CD4-positive, alpha-beta T cell treated with Interferon gamma for 1 hour (primary cell): ENCODE results near the gene RANBP1.
"Not testable (repeated sequence)": the region's sequence is repeated elsewhere in the genome, so short reads cannot be mapped to it uniquely, and the experiment has no call there.

Source experiments
- DNase-seq: peaks from one replicate; pipeline ENCODE4 v3.0.0-alpha.2; 2020

RANBP1 gene

GRCh38 chr22:20115691-20116375, at the start of gene RANBP1:
TSS of gene RANBP1 (plus strand) at chr22:20116104. CDS start at chr22:20116185, 81 bp downstream.
- no peak for DNase-seq

DNA sequence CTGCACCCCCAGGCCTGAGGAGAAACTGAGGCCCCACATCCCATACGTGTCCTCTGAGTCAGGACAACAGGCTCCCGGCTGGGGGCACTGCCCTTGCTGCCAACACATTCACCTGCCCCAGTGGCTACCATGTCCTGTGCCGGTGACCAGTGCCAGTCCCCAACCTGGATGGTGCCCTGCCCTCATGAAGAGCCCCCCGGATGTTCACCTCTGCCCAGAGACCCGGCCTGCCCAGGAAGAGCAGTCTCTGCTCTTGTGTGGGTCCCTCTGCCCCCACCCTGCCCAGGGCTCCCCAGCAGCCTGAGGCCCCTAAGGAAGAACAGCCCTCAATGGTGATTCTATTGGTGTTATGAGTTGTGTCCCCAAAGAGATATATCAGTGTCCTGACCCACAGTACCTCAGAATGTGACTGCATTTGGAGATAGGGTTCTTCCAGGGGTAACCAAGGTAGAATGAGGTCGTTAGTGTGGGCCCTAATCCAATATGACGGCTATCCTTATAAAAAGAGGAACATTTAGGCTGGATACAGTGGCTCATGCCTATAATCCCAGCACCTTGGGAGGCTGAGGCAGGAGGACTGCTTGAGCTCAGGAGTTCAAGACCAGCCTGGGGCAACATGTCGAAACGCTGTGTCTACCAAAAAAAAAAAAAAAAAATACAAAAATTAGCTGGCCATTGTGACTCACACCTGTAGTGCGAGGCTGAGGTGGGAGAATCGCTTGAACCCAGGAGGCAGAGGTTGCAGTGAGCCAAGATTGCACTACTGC, 49.1 kb upstream of the RANBP1 start:
- no peak for DNase-seq

- not testable (repeated sequence) for DNase-seq
Measured at GRCh38 chr22:20067384-20067682, 48.6 kb upstream of the RANBP1 start.

DNA sequence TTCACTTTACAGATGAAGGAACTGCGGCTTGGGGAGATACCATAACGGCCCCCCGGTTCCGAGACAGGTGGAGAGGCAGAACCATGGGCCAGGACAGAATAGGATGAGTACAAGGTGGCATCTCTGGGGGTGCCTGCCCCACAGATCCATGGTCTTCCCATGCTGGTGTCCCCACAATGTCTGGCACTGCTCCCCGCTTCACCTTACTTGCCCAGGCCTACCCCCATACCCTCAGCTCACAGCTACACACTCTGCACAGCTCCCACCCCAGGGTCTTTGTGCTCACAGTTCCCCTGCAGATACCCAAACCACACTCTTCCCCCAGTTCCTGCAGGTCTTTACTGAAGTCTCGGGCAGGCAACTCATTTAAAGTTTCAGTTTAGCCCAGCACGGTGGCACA, 47.3 kb upstream of the RANBP1 start:
- no peak for DNase-seq

GRCh38 chr22:20069331-20070042, 46.4 kb upstream of the RANBP1 start:
- no peak for DNase-seq

DNA sequence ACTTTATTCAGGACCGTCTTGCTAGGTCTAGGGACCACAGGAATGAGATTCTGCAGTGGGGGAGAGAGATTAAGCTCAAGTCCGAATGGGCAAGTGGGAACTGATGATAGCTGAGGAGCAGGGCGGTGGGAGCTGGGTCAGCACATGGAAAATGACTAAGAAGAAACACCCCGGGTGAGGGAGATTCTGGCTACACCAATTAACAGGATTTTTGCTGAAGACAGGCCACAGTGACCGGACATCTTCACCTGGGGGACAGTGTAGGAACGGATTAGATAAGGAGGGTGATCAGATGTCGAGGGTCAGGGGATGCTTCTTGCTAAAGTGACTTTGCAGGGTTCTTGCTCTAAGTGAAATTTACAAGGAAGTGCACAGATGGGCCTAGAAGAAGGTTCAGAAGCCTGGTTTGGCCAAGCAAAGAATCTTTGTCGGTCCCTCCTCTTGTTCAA, 44.4 kb upstream of the RANBP1 start:
- DNase-seq, result no peak

DNA sequence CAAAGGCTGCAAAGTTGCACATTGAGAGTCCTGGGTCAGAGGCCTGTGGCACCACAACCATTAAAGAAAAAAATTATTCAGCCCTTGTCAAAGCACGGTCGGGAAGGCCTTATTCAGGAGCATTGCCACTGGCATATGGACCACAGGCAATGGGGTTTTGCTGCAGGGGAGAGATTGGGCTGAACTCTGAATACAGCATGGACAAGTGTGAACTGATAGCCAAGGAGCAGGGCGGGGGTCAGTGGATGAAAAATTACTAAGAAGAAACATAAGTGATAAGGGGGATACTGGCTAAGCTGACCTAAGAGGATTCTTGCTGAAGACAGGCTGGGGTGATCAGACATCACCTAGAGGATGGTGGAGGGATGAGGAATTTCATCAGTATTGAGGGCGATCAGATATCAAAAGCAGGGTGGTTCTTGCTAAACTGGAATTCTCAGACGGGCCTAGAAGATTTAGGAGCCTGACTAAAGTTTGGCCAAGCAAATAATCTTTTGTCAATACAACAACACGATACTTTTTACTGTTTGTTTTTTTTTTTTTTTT, 39.2 kb upstream of the RANBP1 start:
- DNase-seq, result no peak

DNA sequence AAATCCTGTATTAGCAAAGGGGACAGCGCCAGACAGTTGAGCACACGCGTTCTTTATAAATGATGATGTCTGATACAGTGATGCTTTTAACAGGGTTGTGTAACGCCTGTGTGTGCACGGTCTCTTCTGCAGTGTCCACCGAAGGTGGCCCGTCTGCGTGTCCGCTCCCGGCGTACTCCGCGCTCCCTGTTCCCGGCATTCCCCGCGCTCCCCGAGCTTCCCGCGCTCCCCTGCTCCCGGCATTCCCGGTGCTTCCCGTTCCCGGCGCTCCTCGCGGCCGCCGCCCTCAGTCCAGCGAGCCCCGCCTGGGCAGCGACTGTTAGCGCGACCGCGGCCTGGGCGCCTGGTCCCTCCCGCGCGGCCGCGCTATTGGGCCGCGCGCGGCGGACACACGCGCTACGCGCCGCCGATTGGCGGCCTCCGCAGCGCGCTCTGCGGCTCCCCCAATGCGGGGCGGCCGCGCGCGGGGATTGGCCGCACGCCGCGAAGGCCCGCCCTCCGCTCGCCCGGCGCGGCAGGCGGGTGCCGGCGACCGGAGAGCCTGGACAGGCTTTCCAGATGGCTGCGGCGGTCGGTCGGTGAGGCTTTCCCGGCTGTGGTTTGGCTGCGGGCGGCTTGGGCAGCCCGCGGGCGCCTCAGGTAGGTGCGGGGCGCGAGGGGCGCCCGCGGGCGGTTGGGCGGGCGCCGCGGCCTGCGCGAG, 36.0 kb upstream of the RANBP1 start, which contains the start of gene DGCR8:
DGCR8 (plus strand) TSS at position 497 of the 700 bp plus-strand sequence. CDS start 5,723 bp downstream, outside the sequence.
- DNase-seq, result peak; percentile 66

- DNase-seq, result peak; percentile 55
Measured at GRCh38 chr22:20080445-20080775, 35.5 kb upstream of the RANBP1 start.

DNA sequence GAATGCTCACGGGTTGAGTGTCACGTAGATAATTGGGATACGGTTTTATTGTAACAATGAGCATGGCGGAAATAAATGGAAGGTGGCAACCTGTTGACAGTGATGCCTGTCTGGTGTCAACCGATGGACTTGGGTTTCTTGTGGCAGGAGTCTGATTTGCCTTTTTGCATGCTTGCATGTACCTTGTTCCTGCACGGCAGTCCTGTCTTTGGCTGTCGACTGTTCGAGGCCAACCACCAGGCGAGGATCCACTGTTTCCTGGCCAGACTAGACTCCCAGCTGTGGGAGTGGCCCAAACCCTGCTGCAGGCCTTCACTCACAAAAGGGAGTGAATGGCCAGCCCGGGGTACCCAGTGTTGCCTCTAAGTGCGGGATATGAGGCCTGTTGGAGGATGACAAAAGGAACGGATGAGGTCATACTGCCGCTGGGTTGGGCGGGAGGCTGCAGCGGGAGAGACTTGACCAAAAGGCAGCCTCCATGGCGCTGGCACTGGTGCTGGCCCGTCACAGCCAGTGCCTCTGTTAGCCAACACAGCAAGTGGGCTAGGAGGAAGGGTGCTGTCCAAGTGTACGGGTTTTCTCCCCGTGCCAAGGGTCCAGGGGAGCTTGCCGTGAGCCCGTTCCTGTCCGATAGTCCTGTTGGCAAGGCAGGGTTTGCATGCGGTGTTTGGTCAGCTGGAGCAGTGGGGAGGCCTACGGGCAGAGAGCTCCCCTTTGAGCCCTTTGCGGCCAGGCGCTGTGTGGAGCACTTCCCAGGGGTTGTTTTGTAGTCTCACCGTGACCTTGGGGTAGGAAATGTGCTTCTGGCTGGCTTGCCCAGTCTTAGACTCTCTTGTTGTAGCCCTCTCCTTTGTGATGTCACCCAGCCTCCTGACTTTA, 34.9 kb upstream of the RANBP1 start:
- no peak for DNase-seq

- no peak for DNase-seq
Measured at GRCh38 chr22:20083157-20083890, 32.6 kb upstream of the RANBP1 start.

DNA sequence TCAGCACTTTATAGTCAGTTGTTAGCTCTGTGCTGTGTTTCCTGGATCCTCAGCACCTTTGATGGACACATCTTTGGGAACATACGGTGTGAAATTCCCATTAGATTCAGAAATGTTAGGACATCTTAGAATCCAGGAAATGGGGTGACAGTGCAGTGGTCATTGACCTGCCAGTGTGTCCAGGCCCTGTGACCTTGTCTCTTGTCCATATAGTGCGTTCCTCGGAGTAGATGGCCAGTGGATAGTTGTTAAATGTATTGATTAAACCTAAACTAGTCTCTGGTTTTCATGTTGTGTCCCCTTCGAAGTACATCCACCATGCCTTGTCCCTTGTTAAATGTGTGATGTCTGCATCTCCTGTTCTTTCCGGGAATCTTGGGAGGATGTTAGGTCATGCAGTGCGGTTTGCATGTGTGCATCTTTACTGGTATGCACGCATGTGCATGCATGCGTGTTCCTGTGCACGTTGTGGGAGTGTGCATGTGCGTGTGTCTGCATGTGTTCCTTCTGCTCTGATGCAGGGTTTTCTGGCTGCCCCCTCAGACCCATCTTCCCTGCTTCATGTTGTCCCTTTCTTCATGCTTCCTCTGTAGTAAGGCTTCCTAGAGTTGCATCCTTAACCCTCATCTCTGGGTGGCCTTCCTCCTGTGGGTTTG, 31.9 kb upstream of the RANBP1 start:
- DNase-seq, result no peak

DNA sequence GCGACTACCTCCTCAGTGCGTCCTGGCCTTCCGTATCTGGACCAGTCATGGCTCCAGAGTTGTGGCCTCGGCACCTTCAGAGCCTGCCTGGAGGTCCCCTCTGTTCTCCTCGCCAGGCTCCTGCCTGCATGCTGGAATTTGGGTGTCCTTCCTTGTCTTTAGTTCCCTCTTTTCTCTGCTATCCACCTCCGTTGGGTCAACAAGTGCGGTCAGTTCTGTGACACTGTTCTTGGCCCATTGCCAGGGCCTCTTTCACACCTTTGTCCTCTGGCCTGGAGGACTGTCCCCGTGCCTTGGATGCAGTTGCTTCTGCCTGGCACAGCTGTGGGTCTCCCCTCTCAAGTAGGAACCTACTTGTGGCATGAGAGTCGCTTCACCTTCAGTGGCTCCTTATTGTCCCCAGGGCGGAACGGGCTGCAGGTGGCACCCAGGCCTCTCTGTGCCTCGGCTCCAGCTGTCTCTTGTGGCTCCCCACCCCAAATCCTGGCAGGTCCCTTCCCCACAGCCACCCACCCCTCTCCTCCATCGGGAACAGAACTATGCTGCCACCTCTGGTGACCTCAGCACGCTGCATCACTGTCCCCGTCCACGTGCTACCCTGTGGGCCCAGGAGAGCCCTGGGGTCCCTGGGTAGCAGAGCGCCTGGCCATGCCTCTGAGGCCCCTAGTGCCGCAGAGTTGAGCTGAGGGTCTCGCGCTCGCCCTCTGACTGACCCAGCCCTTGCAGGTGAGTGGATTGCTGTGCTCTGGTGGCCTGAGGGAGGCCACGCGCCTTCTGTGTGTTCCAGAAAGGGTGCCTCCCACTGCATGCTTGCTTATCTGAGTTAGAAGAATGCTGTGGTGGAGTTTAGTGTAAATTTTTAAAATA, 31.1 kb upstream of the RANBP1 start:
- DNase-seq, result no peak

- no peak for DNase-seq
Measured at GRCh38 chr22:20085651-20086050, 30.3 kb upstream of the RANBP1 start.

DNA sequence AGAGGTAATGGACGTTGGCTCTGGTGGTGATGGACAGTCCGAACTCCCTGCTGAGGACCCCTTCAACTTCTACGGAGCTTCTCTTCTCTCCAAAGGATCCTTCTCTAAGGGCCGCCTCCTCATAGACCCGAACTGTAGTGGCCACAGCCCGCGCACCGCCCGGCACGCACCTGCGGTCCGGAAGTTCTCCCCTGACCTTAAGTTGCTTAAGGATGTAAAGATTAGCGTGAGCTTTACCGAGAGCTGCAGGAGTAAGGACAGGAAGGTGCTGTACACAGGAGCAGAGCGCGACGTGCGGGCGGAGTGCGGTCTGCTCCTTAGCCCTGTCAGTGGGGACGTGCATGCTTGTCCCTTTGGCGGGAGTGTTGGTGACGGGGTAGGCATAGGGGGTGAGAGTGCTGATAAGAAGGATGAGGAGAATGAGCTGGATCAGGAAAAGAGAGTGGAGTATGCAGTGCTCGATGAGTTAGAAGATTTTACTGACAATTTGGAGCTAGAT, 29.8 kb upstream of the RANBP1 start:
- DNase-seq, result no peak

DNA sequence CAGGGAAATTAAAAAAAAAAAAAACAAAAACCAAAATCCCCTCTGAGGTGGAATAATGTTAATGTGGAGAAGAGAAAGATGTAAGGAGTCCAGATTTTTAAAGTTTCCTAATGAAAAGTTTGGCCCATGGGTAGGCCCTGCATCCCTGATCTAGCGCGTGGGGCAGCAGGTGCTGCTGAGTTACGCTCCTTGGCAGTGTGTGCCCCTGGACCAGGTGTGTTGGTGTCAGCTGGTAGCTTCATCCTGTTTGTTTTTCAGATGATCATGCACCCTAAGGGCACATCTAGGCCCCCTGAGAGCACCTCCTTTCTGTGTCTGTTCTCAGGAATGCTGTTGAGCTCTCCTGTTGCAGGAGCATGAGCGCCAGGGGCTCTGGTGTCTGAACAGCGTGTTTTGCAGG, 29.1 kb upstream of the RANBP1 start:
- DNase-seq, result no peak

DNA sequence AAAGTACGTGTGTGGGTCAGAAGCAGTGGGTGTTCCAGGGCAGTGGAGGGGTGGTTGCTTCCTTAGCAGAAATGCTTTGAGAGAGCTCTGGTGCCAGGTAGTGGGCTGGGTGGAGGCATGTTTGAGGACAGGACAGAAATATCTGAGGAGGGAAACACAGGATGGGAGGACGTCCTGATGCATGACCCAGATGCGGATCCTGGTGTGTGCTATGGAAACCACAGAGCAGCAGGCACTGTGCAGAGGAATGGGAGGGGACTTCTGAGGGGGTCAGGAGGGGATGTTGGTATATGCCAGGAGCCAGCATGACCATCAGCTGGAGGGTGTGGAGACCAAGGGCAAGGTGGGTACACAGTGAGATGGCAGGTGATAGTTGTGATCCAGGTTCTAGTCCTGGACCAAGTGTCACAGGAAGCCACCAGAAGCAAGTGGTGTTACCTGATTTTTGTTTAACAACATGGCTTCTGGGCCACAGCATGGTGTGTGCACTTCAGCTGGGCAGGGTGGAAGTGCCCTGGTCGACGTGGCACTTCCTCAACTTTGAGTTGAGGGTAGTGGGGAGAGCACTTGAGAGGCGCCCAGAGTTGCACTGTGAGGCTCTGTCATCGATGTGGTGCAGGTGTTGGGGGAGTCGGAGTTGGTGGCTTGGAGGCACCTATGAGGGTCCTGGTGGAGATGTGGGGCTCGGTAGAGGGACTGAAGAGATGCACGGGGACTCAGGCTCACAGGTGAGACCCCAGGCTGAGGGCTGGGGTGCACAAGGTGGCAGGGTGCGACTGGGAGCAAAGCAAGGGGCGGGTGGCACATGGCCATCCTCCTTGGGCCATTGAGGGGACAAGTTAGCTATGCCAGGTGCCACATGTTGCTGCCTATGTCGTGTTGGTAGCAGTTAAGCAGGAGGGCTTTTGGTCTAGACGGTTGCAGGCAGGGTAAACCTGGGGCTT, 28.3 kb upstream of the RANBP1 start:
- no peak for DNase-seq

DNA sequence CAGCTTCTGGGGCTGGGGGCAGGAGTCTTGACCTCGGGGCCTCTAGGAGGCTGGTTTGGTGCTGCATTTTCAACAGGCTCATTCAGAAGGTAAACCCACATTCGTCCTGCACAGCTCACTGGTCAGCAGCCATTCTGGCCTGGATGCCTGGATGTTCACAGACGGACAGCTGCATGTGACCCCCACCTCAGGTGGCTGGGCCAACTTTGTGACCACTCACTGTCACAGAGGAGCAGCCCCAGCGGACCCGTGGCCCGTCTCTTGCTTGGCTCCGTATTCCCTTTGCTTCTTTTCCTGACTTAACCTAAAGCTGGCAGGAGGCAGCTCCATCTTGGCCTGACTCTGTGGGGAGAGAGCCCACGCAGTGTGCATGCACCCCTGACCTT, 27.6 kb upstream of the RANBP1 start:
- DNase-seq, result no peak
